ENCODE data around the gene TSPEAR. TPM values are rescaled to one million over a fixed set of nuclear protein-coding genes. Genes with fewer than 3 reads are reported as not detected.

TSPEAR gene
- total and polyA plus RNA-seq, 9 of the 15 experiments (the other 6 are each of a cell fraction or from before 2014, with no cell fraction given), result not detected

DNA sequence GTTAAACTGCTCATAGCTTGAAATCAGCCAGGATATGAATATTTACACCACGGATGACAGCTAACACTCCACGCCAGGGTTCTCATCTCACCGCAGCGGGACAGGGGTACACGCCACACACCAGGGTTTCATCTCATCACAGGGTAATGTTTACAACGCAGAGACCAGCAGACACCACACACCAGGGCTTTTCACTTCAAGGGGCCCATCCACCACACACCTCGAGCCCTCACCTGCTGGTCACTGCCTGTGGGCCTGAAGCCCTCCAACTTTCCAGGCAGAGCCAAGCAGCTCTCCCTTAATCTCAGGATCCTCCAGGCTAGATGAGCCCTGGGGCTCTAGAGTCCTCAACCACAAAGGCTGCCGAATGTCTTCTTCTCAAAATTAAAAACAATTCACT, 15.7 kb downstream of the TSPEAR start:
- BruUV-seq (replicated peaks), result no TSS peak
- DNase-seq (ENCODE audit: extremely low read depth in 1 of 4, low spot score in 3 of 4) (no peak), ATAC-seq (no peak), FAIRE-seq (no peak)
- no peaks in the 10 kb centered on the region for H3K79me2 ChIP-seq (ENCODE audit: control insufficient read depth, insufficient read depth, low read length)
- H3K4me3 ChIP-seq, result no peak overlapping the region
- POLR2A ChIA-PET, result interaction anchor here (1.1 kb wide), 2 partner anchors 11 to 75 kb away, joined by 3 to 4 read pairs; no protein-coding TSS in a partner anchor
- H3K9me3 ChIP-seq (replicated peaks; ENCODE audit: control insufficient read depth, insufficient read depth, low read depth, low read length), result no peaks in the 10 kb centered on the region; the same call in 1 of the 2 replicates
- in situ Hi-C loops (cut with MboI) (no loop called here), intact Hi-C loops (cut with micrococcal nuclease) (no loop called here)
- no peak overlapping the region for H2AFZ ChIP-seq (ENCODE audit: low read depth, low read length)
- H3K9me1 ChIP-seq (ENCODE audit: control insufficient read depth, insufficient read depth, low read length), result no peaks in the 10 kb centered on the region
- CTCF ChIA-PET (ENCODE audit: low intra/inter-chr PET ratio), result no interaction called here
- H3K36me3 ChIP-seq (ENCODE audit: control insufficient read depth, insufficient read depth, low read length), result no peaks in the 10 kb centered on the region
- no peak overlapping the region for H3K9ac ChIP-seq (ENCODE audit: insufficient read depth in 1 of 2, low read depth in 2 of 2, low read length in 2 of 2)
- H4K20me1 ChIP-seq (replicated peaks; ENCODE audit: control insufficient read depth, insufficient read depth, low read length), result no peaks in the 10 kb centered on the region
- WGBS (ENCODE audit: insufficient coverage, low coverage, missing lambda C conversion rate), result under 1% methylated on average over 8 of the region's 8 CpGs
- H3K4me2 ChIP-seq (ENCODE audit: insufficient read depth, low read length), result no peak overlapping the region
- H3K27ac ChIP-seq (ENCODE audit: extremely low read depth, low read depth, low read length), result no peak overlapping the region
- H3K27me3 ChIP-seq (ENCODE audit: control insufficient read depth in 2 of 2, insufficient read depth in 2 of 2, low read length in 2 of 2), result peaks cover 24 to 53% of the 10 kb centered on the region in 2 experiments; a peak in 4 of 5 replicates
- 0 out of 5 replicates have a peak, but pooled peaks cover 0 to 4% of the 10 kb centered on the region in 2 experiments for H3K4me1 ChIP-seq (replicated peaks in 1 of 2; ENCODE audit: control insufficient read depth in 2 of 2, insufficient read depth in 2 of 2, low read length in 2 of 2)
- TF ChIP-seq ZFPM2 (CRISPR knock-in tag; IDR thresholded peaks at IDR 0.05) (no peak), TRIM24 (IDR thresholded peaks at IDR 0.05) (no peak), TOE1 (IDR thresholded peaks at IDR 0.05; ENCODE audit: borderline replicate concordance) (no peak), TOE1 (CRISPR knock-in tag; IDR thresholded peaks at IDR 0.05; ENCODE audit: borderline replicate concordance, low read depth) (no peak), NR2F6 (CRISPR knock-in tag; IDR thresholded peaks at IDR 0.05) (no peak), PHB (CRISPR knock-in tag; IDR thresholded peaks at IDR 0.05) (no peak), FOS (IDR thresholded peaks at IDR 0.05; ENCODE audit: extremely low read depth, insufficient read length) (no peak), CCAR2 (IDR thresholded peaks at IDR 0.05; ENCODE audit: low read depth, low read length) (no peak), HOXB6 (CRISPR knock-in tag; IDR thresholded peaks at IDR 0.05; ENCODE audit: borderline replicate concordance) (no peak), MCM3 (IDR thresholded peaks at IDR 0.05) (no peak), HLTF (IDR thresholded peaks at IDR 0.05) (no peak), TAF15 (IDR thresholded peaks at IDR 0.05; ENCODE audit: low read depth, low read length) (no peak), MTF1 (CRISPR knock-in tag; IDR thresholded peaks at IDR 0.05; ENCODE audit: borderline replicate concordance) (no peak), TRIM28 (IDR thresholded peaks at IDR 0.05) (no peak), ZNF445 (CRISPR knock-in tag; IDR thresholded peaks at IDR 0.05; ENCODE audit: low read depth) (no peak), ASH1L (IDR thresholded peaks at IDR 0.05; ENCODE audit: borderline replicate concordance, low read depth, partially characterized antibody) (no peak), ZNF76 (CRISPR knock-in tag; IDR thresholded peaks at IDR 0.05; ENCODE audit: borderline replicate concordance) (no peak), SUPT5H (IDR thresholded peaks at IDR 0.05) (no peak)
- TF ChIP-seq, protein P1, sequence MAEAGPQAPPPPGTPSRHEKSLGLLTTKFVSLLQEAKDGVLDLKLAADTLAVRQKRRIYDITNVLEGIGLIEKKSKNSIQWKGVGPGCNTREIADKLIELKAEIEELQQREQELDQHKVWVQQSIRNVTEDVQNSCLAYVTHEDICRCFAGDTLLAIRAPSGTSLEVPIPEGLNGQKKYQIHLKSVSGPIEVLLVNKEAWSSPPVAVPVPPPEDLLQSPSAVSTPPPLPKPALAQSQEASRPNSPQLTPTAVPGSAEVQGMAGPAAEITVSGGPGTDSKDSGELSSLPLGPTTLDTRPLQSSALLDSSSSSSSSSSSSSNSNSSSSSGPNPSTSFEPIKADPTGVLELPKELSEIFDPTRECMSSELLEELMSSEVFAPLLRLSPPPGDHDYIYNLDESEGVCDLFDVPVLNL (CRISPR knock-in tag; IDR thresholded peaks at IDR 0.05; ENCODE audit: low read depth), result no peak
